Measurements from ENCODE around the gene SLC39A8. TPM values are rescaled to one million over a fixed set of nuclear protein-coding genes. Genes with fewer than 3 reads are reported as not detected.

SLC39A8 gene
- polyA plus RNA-seq, 1 donor from 2014 or later, result 0.53 TPM

DNA sequence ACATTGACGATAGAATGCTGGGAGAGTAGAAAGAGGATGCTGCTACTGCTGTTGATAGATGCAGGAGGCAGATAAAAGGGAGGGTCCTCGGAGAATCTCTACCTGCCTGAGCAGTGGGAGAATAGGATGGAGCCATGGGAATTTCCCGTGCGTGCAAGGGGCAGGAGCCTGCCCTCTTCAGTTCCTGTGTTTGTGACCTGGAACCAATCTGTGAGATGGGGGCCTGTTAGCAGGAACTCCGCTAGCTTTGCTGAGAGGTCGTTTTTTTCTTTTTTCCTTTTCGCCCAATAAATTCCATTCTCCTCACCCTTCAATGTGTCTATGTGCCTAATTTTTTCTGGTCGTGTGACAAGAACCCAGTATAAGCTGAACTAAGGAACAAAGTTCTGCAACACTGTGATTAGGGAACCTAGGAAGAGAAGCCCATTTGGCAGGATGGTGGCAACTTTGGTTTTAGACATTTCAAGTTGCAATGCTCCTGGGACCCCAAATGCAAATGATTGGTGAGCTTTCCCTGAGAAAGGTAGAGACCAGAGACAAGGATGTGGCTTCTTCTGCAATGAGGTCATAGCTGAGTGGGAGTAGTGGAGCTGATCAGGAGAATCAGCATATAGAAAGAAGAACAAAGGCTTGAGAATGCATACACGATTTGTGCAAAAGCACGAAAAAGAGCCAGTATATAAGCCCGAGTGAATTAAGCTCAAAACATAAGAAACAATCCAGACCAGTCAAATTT is 23.9 kb downstream of the SLC39A8 start:
- no peak overlapping the region for H2AFZ ChIP-seq (ENCODE audit: low read depth, low read length)
- H3K9me2 ChIP-seq (ENCODE audit: insufficient read depth, low read length), result no peaks in the 10 kb centered on the region
- TF ChIP-seq SMC3 (conservative IDR thresholded peaks at IDR 0.05; ENCODE audit: poor library complexity), result no peak
- no peak for TF ChIP-seq POLR2AphosphoS5 (IDR thresholded peaks at IDR 0.05)
- H3K9me3 ChIP-seq (ENCODE audit: low read length), result no peaks in the 10 kb centered on the region
- H3K27me3 ChIP-seq (ENCODE audit: insufficient read depth, low read depth, low read length), result no peaks in the 10 kb centered on the region
- no peak overlapping the region for H3K4me2 ChIP-seq (ENCODE audit: low read length)
- H3K27ac ChIP-seq (ENCODE audit: low read length), result no peak overlapping the region
- H3F3A ChIP-seq (ENCODE audit: insufficient read depth, low read length, poor library complexity, severe bottlenecking), result no peaks in the 10 kb centered on the region
- no peaks in the 10 kb centered on the region for H3K36me3 ChIP-seq (ENCODE audit: insufficient read depth, low read length)
- no peaks in the 10 kb centered on the region for H4K20me1 ChIP-seq (ENCODE audit: insufficient read depth)
- no peaks in the 10 kb centered on the region for H3K79me2 ChIP-seq (replicated peaks; ENCODE audit: insufficient read depth, low read length)
- H3K4me3 ChIP-seq (ENCODE audit: low read length), result no peak overlapping the region
- H3K9ac ChIP-seq (ENCODE audit: low read length), result no peak overlapping the region

DNA sequence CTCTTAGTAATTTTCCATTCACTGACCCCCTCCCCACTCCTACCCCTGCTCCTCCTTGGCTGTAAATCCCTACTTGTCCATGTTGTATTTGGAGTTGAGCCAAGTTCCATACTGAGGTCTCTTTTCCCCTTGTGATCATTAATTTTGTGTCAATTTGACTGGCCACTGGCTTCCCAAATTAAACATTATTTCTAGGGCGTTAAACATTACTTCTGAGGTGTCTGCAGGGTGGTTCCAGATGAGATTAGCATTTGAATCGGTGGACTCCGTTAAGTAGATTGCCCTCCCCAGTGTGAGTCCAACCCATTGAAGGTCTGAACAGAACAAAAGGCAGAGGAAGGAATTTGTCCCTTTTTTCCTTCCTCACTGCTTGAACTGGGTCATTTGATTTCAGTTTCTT is 25.7 kb downstream of the SLC39A8 start:
- H3K4me3 ChIP-seq (ENCODE audit: low read length), result no peak overlapping the region
- H3K9me3 ChIP-seq (ENCODE audit: low read length), result no peaks in the 10 kb centered on the region
- no peak overlapping the region for H2AFZ ChIP-seq (ENCODE audit: low read depth, low read length)
- no peaks in the 10 kb centered on the region for H3K9me2 ChIP-seq (ENCODE audit: insufficient read depth, low read length)
- no peak overlapping the region for H3K9ac ChIP-seq (ENCODE audit: low read length)
- H3K4me2 ChIP-seq (ENCODE audit: low read length), result no peak overlapping the region
- no peaks in the 10 kb centered on the region for H4K20me1 ChIP-seq (ENCODE audit: insufficient read depth)
- no peaks in the 10 kb centered on the region for H3K36me3 ChIP-seq (ENCODE audit: insufficient read depth, low read length)
- no peaks in the 10 kb centered on the region for H3K79me2 ChIP-seq (replicated peaks; ENCODE audit: insufficient read depth, low read length)
- TF ChIP-seq POLR2AphosphoS5 (IDR thresholded peaks at IDR 0.05) (no peak), EZH2 (IDR thresholded peaks at IDR 0.05; ENCODE audit: borderline replicate concordance, insufficient read depth, low read length, poor library complexity, severe bottlenecking) (no peak), MXI1 (conservative IDR thresholded peaks at IDR 0.05; ENCODE audit: poor library complexity, severe bottlenecking) (no peak), EP300 (conservative IDR thresholded peaks at IDR 0.05; ENCODE audit: poor library complexity, severe bottlenecking) (no peak), RAD21 (conservative IDR thresholded peaks at IDR 0.05) (no peak), SMC3 (conservative IDR thresholded peaks at IDR 0.05; ENCODE audit: poor library complexity) (no peak), TAF1 (IDR thresholded peaks at IDR 0.05; ENCODE audit: low read depth) (no peak)
- TF ChIP-seq, protein P1, sequence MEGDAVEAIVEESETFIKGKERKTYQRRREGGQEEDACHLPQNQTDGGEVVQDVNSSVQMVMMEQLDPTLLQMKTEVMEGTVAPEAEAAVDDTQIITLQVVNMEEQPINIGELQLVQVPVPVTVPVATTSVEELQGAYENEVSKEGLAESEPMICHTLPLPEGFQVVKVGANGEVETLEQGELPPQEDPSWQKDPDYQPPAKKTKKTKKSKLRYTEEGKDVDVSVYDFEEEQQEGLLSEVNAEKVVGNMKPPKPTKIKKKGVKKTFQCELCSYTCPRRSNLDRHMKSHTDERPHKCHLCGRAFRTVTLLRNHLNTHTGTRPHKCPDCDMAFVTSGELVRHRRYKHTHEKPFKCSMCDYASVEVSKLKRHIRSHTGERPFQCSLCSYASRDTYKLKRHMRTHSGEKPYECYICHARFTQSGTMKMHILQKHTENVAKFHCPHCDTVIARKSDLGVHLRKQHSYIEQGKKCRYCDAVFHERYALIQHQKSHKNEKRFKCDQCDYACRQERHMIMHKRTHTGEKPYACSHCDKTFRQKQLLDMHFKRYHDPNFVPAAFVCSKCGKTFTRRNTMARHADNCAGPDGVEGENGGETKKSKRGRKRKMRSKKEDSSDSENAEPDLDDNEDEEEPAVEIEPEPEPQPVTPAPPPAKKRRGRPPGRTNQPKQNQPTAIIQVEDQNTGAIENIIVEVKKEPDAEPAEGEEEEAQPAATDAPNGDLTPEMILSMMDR (IDR thresholded peaks at IDR 0.05; ENCODE audit: poor library complexity, severe bottlenecking), result no peak
- TF ChIP-seq, protein P2, sequence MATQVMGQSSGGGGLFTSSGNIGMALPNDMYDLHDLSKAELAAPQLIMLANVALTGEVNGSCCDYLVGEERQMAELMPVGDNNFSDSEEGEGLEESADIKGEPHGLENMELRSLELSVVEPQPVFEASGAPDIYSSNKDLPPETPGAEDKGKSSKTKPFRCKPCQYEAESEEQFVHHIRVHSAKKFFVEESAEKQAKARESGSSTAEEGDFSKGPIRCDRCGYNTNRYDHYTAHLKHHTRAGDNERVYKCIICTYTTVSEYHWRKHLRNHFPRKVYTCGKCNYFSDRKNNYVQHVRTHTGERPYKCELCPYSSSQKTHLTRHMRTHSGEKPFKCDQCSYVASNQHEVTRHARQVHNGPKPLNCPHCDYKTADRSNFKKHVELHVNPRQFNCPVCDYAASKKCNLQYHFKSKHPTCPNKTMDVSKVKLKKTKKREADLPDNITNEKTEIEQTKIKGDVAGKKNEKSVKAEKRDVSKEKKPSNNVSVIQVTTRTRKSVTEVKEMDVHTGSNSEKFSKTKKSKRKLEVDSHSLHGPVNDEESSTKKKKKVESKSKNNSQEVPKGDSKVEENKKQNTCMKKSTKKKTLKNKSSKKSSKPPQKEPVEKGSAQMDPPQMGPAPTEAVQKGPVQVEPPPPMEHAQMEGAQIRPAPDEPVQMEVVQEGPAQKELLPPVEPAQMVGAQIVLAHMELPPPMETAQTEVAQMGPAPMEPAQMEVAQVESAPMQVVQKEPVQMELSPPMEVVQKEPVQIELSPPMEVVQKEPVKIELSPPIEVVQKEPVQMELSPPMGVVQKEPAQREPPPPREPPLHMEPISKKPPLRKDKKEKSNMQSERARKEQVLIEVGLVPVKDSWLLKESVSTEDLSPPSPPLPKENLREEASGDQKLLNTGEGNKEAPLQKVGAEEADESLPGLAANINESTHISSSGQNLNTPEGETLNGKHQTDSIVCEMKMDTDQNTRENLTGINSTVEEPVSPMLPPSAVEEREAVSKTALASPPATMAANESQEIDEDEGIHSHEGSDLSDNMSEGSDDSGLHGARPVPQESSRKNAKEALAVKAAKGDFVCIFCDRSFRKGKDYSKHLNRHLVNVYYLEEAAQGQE (IDR thresholded peaks at IDR 0.05; ENCODE audit: borderline replicate concordance), result no peak
- H3F3A ChIP-seq (ENCODE audit: insufficient read depth, low read length, poor library complexity, severe bottlenecking), result no peaks in the 10 kb centered on the region
- H3K27ac ChIP-seq (ENCODE audit: low read length), result no peak overlapping the region
- no peaks in the 10 kb centered on the region for H3K27me3 ChIP-seq (ENCODE audit: insufficient read depth, low read depth, low read length)

Measured in neural cell (in vitro differentiated cells).